ENCODE measurements around the gene HRG. TPM values are rescaled to one million over a fixed set of nuclear protein-coding genes. Genes with fewer than 3 reads are reported as not detected.

HRG gene
- total and polyA plus RNA-seq, 2 of the 4 experiments (the other 2 are of a cell fraction), result not detected

DNA sequence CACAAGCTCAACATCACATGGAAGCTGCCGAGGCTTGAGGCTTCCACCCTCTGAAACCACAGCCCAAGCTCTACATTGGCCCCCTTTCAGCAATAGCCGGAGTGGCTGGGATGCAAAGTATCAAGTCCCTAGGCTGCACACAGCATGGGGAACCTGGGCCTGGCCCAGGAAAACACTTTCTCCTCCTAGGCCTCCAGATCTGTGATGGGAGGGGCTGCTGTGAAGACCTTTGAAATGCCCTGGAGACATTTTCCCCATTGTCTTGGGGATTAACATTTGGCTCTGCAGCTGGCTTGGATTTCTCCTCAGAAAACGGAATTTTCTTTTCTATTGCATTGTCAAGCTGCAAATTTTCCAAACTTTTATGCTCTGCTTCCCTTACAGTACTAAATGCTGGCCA lies 18.2 kb downstream of the HRG start:
- dilution Hi-C loops (cut with HindIII; ENCODE audit: low sequenced_read_pairs, unreplicated experiment), result no loop called here

More for the DNA sequence above, 18.2 kb downstream of the HRG start:
- Histone ChIP-seq H4K20me1 (ENCODE audit: insufficient read depth, low read length) (no peaks in the 10 kb centered on the region), H3K4me1 (ENCODE audit: control insufficient read depth, insufficient read depth, low read length) (no peaks in the 10 kb centered on the region), H3K36me3 (ENCODE audit: control insufficient read depth, insufficient read depth, low read length) (no peaks in the 10 kb centered on the region), H2BK120ac (ENCODE audit: low read depth, low read length) (no peak overlapping the region), H4K8ac (ENCODE audit: low read depth in 2 of 2, low read length in 2 of 2) (no peak overlapping the region), H2BK5ac (ENCODE audit: low read depth, low read length, poor library complexity, severe bottlenecking) (no peak overlapping the region), H2AK5ac (ENCODE audit: low read depth, low read length) (no peak overlapping the region), H3K4ac (ENCODE audit: low read depth, low read length) (no peak overlapping the region), H2AK9ac (replicated peaks; ENCODE audit: low read depth, low read length, poor library complexity) (no peak overlapping the region), H2AFZ (replicated peaks; ENCODE audit: low read length, poor library complexity) (no peak overlapping the region), H3K56ac (ENCODE audit: extremely low read depth, insufficient read depth, low read length) (no peak overlapping the region), H3K14ac (replicated peaks; ENCODE audit: low read depth, low read length) (no peak overlapping the region), H3K23ac (ENCODE audit: low read depth, low read length) (no peak overlapping the region), H3K9ac (ENCODE audit: low read depth, low read length) (no peak overlapping the region), H3K4me3 (ENCODE audit: insufficient read depth, low read depth, low read length) (no peak overlapping the region), H2BK15ac (ENCODE audit: low read depth, low read length) (no peak overlapping the region), H3K27ac (ENCODE audit: insufficient read depth, low read length) (no peak overlapping the region), H4K5ac (ENCODE audit: low read depth, low read length) (no peak overlapping the region), H3K27me3 (ENCODE audit: control insufficient read depth, insufficient read depth, low read length) (peaks cover 3% of the 10 kb centered on the region; the same call in 1 of the 2 replicates), H4K91ac (ENCODE audit: insufficient read depth, low read depth, low read length) (no peak overlapping the region), H3K18ac (ENCODE audit: low read depth, low read length) (no peak overlapping the region), H3K79me1 (ENCODE audit: low read depth in 1 of 2, low read length in 2 of 2) (no peaks in the 10 kb centered on the region), H3K4me2 (ENCODE audit: low read depth, low read length) (no peak overlapping the region), H3K9me3 (ENCODE audit: control insufficient read depth, insufficient read depth, low read length) (no peaks in the 10 kb centered on the region), H2BK20ac (ENCODE audit: low read depth, low read length) (no peak overlapping the region), H3K9me1 (ENCODE audit: insufficient read depth, low read length) (no peaks in the 10 kb centered on the region)
- intact Hi-C loops (cut with micrococcal nuclease), result no loop called here
- WGBS, 2 experiments (ENCODE audit: extremely low coverage in 2 of 2, insufficient read length in 1 of 2), result no CpG with 5 or more reads among the region's 3 CpGs
- CTCF ChIA-PET, result no interaction called here
- in situ Hi-C loops (cut with MboI; ENCODE audit: low sequenced_read_pairs), result no loop called here
- no peak for DNase-seq
- BruUV-seq (replicated peaks), result no TSS peak
- ATAC-seq (ENCODE audit: low read depth), result no peak
- TF ChIP-seq CHD1 (IDR thresholded peaks at IDR 0.05; ENCODE audit: low read depth, low read length), result no peak
- TF ChIP-seq RFX5 (IDR thresholded peaks at IDR 0.05; ENCODE audit: low read depth, low read length), result no peak
- TF ChIP-seq, protein P1, sequence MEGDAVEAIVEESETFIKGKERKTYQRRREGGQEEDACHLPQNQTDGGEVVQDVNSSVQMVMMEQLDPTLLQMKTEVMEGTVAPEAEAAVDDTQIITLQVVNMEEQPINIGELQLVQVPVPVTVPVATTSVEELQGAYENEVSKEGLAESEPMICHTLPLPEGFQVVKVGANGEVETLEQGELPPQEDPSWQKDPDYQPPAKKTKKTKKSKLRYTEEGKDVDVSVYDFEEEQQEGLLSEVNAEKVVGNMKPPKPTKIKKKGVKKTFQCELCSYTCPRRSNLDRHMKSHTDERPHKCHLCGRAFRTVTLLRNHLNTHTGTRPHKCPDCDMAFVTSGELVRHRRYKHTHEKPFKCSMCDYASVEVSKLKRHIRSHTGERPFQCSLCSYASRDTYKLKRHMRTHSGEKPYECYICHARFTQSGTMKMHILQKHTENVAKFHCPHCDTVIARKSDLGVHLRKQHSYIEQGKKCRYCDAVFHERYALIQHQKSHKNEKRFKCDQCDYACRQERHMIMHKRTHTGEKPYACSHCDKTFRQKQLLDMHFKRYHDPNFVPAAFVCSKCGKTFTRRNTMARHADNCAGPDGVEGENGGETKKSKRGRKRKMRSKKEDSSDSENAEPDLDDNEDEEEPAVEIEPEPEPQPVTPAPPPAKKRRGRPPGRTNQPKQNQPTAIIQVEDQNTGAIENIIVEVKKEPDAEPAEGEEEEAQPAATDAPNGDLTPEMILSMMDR (conservative IDR thresholded peaks at IDR 0.05; ENCODE audit: low read depth, low read length), result no peak
- TF ChIP-seq CEBPB (IDR thresholded peaks at IDR 0.05; ENCODE audit: low read depth, low read length), result no peak
- no peak for TF ChIP-seq RAD21 (IDR thresholded peaks at IDR 0.05; ENCODE audit: low read length)
- no peak for TF ChIP-seq NFE2L2 (IDR thresholded peaks at IDR 0.05; ENCODE audit: low read depth, low read length)
- TF ChIP-seq, protein P2, sequence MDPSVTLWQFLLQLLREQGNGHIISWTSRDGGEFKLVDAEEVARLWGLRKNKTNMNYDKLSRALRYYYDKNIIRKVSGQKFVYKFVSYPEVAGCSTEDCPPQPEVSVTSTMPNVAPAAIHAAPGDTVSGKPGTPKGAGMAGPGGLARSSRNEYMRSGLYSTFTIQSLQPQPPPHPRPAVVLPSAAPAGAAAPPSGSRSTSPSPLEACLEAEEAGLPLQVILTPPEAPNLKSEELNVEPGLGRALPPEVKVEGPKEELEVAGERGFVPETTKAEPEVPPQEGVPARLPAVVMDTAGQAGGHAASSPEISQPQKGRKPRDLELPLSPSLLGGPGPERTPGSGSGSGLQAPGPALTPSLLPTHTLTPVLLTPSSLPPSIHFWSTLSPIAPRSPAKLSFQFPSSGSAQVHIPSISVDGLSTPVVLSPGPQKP (IDR thresholded peaks at IDR 0.05; ENCODE audit: borderline replicate concordance, low read depth, low read length), result no peak
- no peak for TF ChIP-seq BHLHE40 (IDR thresholded peaks at IDR 0.05; ENCODE audit: low read depth, low read length)
- no peak for TF ChIP-seq MAZ (IDR thresholded peaks at IDR 0.05; ENCODE audit: borderline replicate concordance, low read depth, low read length)
- TF ChIP-seq MXI1 (IDR thresholded peaks at IDR 0.05; ENCODE audit: borderline replicate concordance, low read depth, low read length), result no peak
- no peak for TF ChIP-seq MAFK (IDR thresholded peaks at IDR 0.05; ENCODE audit: low read depth, low read length)
- no peak for TF ChIP-seq FOS (IDR thresholded peaks at IDR 0.05; ENCODE audit: low read depth, low read length)
- TF ChIP-seq, protein P3, sequence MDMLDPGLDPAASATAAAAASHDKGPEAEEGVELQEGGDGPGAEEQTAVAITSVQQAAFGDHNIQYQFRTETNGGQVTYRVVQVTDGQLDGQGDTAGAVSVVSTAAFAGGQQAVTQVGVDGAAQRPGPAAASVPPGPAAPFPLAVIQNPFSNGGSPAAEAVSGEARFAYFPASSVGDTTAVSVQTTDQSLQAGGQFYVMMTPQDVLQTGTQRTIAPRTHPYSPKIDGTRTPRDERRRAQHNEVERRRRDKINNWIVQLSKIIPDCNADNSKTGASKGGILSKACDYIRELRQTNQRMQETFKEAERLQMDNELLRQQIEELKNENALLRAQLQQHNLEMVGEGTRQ (IDR thresholded peaks at IDR 0.05; ENCODE audit: low read depth, low read length), result no peak
- POLR2A ChIA-PET (ENCODE audit: unreplicated experiment), result no interaction called here
